ENCODE data around the gene HNRNPA2B1.

HNRNPA2B1 gene

GRCh38 chr7:26200444-26201246 is at the start of gene HNRNPA2B1:
Gene HNRNPA2B1 (minus strand): TSS chr7:26200746. CDS start chr7:26200577, 169 bp downstream.
- DNase-seq = peak; percentile 99 to 100

GRCh38 chr7:26250239-26250638 is 49.7 kb upstream of the HNRNPA2B1 start:
- no peak for DNase-seq

GRCh38 chr7:26245150-26245549 is 44.6 kb upstream of the HNRNPA2B1 start:
- no peak for DNase-seq

DNA sequence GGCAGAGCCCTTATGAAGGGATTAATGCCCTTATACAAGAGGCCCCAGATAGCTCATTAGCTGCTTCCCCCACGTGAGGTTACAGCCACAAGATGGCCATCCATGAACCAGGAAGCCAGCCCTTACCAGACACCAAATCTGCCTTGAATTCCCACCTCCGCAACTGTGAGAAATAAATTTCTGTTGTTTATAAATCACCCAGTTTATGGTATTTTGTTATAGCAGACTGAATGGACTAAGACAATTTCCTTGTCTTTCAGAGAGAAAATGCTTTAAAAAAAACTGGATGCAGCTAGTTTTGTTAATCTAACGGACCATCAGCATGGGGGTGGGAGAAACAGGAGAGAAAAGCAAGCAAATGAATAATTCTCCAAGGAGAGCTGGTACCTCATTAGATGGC is 37.5 kb upstream of the HNRNPA2B1 start:
- DNase-seq = no peak

DNA sequence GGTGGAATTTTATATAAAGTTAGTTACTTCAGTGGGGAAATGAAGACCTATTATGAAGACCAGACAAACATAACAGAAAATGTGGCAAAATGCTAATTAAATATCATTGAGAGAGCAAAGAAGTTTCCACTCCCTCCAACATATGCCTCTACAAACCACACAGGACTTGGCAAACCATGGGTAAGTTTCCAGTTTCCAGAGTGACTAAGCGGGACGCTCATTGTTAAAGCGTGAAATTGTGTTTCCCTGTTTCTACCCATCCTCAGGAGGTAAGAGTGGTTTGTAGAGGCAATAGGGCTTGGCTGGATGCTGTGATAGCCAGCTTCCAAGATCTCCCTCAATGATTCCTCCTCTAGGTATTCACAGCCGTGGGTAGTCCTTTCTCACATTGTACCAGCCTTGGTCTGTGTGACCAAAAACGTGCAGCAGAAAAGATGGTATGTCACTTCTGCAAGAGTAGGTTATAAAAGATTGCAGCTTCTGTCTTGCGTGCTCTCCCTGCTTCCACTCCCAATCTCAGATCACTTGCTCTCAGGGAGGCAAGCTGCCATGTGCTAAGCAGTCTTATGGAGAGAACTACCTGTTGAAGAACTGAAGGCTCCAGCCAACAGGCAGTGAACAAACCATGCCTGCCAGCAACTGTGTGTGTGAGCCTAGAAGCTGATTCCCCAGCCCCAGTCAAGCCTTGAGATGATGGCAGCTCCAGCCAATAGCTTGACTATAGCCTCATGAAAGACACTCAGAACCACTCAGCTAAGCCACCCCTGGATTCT is 36.7 kb upstream of the HNRNPA2B1 start:
- DNase-seq = no peak

- DNase-seq = no peak
Observed at GRCh38 chr7:26233902-26234511, 33.5 kb upstream of the HNRNPA2B1 start.

DNA sequence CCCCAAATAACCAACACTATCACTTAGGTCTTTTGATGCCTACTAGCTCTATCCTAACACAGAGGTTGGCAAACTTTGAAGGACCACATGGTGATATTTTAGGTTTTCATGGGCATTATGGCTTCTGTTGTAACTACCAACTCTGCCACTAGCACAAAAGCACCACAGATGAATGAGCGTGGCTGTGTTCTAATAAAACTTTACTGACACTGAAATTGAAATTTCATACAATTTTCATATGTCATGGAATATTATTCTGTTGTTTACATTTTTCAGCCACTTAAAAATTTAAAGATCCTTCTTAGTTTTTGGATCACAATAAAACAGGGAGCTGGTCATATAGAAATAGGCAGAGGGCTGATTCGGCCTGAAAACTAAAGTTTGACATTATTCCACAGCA is 27.4 kb upstream of the HNRNPA2B1 start:
- no peak for DNase-seq

GRCh38 chr7:26224359-26224758 is 23.8 kb upstream of the HNRNPA2B1 start:
- DNase-seq = no peak

DNA sequence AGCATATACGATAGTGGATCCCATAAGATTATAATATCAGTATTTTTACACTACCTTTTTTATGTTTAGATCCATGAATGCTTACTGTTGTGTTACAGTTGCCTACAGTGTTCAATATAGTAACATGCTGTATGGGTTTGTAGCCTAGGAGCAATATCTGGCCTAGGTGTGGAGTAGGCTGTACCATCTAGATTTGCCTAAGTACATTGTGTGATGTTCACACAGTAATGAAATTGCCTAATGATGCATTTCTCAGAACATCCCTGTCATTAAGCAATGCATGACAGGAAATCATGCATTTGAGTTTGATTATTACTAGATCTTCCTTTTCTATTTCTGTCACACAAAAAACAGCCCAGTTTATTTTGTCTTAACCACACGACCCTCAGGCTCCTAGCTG is 15.5 kb upstream of the HNRNPA2B1 start:
- no peak for DNase-seq

- no peak for DNase-seq
Observed at GRCh38 chr7:26213807-26214515, 13.4 kb upstream of the HNRNPA2B1 start.

DNA sequence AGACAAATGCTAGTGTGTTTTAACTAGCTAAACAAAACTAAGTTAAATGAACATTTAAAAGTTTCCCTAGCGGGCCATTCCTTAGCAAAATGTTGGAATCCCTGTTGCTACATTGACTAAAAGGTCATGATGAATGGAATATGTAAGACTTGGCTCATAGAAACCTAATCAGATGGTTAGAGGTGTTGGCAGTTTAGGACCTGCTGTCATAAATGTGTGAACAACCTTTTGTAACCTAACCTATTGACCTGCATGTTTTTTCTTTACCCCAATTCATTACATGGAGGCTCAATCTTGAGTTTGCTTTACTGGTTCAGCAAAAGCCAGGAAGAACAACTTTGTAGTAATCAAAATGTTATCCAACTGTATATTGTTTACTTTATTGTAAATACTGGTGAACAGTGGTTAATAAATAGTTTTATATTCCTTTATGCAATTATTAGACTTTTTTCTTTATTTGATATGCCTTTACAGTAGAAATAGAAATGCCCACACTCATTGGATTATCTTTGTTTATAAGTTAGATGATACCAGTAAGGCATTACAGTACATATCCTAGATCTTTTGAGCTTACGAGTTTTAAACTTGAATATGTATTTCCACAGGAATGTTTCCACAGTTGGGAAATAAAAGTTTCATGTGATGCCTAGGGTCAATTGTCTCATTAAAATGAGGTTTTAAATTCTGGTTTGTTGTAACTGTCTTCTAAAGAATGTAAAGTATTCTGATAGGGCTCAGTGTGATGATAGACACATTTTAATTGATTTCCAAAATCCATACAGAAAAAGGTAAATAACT is 12.6 kb upstream of the HNRNPA2B1 start:
- no peak for DNase-seq

- no peak for DNase-seq
Observed at GRCh38 chr7:26208040-26208439, 7.5 kb upstream of the HNRNPA2B1 start.

DNA sequence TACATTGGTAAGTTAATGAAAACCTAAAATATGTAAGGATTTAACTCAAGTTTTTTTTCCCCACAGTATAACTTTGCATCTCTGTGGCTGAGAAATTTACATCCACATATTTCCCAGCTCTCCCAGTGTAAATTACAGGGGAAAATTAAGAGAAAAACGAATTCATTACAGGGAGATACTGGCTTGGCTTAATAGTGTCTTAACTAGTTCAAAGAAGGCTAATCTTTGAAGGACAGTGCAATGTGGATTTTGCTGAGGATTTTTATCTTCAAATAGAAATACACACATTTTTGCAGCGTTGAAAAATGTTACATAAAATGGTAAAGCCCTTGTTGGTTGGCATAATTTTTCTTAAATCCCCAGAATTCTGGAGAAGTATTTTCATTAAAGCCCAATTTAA is 2.5 kb upstream of the HNRNPA2B1 start:
- DNase-seq = no peak

GRCh38 chr7:26202019-26202990 is 1.8 kb upstream of the HNRNPA2B1 start:
- DNase-seq = peak; percentile 73 to 75

DNA sequence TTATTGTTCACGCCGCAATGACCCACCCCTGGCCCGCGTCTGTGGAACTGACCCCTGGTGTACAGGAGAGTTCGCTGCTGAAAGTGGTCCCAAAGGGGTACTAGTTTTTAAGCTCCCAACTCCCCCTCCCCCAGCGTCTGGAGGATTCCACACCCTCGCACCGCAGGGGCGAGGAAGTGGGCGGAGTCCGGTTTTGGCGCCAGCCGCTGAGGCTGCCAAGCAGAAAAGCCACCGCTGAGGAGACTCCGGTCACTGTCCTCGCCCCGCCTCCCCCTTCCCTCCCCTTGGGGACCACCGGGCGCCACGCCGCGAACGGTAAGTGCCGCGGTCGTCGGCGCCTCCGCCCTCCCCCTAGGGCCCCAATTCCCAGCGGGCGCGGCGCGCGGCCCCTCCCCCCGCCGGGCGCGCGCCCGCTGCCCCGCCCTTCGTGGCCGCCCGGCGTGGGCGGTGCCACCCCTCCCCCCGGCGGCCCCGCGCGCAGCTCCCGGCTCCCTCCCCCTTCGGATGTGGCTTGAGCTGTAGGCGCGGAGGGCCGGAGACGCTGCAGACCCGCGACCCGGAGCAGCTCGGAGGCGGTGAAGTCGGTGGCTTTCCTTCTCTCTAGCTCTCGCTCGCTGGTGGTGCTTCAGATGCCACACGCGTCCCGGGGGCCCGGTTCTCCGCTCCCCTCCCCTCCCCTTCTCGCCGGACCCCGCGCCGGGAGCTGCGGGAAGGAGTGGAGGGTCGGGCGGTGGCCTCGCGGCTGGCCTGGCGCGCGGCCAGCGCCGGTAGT is 887 bp upstream of the HNRNPA2B1 start, which contains the start of gene CBX3:
CBX3 (plus strand) TSS at position 499 of the 772 bp plus-strand sequence. CDS start 1,254 bp downstream, outside the sequence.
- peak; percentile 94 to 95 for DNase-seq

GRCh38 chr7:26200038-26200443 is 505 bp downstream of the HNRNPA2B1 start:
- DNase-seq = peak; percentile 85 to 87

DNA sequence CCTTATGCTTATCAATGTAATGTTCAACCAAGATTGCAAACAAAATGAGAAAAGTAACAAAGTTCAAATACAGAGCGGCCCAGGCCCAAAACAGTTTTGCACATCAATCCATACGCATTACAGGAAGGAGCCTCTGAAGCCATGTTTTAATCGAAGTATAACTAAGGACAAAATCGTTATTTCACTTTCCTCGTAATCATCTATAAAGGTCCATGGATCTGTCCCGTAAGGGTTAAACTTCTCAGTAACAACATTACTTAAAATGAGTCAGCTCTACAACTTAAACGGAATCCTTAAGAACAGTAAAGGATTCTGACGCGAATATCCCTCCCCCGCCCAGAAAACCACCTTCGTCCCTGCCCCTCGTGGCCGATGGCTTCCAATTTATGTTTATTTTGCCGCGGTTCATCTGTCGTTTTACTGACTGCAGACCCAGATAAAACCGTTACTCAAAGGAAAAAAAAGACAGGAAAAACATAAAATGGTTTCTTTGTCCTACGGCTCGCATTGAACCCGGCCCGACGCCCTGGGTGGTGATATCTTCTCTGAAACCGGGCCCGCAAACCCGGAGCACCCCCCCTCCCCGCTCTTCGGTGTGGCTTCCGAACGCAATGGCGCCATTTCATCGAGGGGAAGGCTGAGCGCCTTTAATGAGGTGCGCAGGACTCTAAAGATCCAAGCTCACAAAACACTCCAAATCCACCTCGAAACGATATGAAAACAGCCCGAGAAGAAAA is 1.1 kb downstream of the HNRNPA2B1 start:
- peak; percentile 66 to 70 for DNase-seq

DNA sequence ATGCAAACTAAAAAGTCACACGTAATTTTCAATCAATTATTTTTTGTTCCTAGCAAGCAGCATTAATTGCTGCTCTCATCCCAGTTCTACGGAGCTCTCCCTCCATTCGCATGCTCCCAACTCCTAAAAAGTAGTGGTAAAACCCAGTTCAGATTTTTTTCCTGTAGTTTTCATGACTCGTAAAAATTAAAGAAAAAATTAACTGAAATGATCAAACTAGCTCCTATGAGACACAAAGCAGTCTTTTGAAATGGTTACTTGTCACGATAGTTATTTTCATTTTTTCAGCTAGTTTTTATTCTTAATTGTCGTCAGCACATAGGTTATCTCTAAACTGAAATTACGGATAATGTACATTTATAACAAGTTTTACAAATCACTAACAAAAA is 1.8 kb downstream of the HNRNPA2B1 start:
- no peak for DNase-seq

DNA sequence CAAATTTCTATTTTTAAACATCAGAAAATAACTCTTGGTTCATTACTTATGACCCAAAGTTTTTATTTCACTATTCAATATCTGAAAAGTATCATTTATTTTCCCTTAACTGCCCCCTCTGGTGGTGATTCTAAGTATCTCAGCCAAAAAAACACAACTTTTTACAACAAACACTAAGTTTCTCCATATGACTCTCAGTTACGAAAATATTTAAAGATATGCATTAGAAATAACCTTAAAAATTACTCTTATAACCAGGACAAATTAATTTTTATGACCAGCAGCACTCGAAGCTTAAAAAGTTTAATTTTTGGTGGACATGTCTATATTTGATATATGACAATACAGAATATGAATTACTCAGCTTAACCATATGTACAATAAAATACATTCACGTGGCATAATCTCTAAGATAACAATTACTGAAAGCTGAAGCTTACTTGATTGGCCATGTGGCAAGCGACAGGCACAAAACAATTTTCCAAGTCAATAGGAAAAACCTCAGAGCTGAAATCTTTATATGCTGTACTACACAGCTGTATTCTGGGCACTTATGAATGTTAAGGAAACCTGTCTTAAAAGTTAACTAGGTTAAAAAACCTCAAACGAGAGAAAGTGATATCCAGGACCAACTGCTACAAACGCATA is 2.3 kb downstream of the HNRNPA2B1 start:
- DNase-seq = no peak
